HG03025 (cell line): ENCODE measurements around the gene FMR1NB.

Source experiments
- ATAC-seq: cut with Tn5 transposase; IDR thresholded peaks from one replicate; pipeline ENCODE4 v1.9.1; 2021; ENCODE audit warnings: mild to moderate bottlenecking, moderate library complexity; ENCODE audit not compliant: unreplicated experiment, low FRiP score

FMR1NB gene

DNA sequence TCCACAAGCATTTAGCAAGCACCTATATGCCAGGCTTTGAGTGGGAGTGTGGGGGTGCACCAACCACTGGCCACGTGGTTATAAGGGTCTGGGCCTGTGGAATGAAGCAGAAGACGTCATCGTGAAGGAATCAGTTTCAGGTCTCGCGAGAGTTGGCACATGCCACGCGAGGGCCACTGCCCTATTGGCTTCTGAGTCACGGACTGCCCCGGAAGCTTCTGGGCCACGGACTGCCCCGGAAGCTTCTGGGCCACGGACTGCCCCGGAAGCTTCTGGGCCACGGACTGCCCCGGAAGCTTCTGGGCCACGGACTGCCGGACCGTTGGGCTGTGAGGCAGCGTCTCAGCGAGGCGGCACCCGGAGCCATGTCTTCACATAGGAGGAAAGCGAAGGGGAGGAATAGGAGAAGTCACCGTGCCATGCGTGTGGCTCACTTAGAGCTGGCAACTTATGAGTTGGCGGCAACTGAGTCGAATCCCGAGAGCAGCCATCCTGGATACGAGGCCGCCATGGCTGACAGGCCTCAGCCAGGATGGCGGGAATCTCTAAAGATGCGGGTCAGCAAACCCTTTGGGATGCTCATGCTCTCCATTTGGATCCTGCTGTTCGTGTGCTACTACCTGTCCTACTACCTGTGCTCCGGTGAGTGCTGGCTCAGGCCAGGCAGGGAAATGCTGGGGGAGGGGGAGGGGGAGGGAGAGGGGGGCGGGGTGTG is at the start of gene FMR1NB:
Gene FMR1NB, plus strand, starts transcription at position 300 of the 715 bp plus-strand sequence. Its CDS starts 66 bp downstream, at position 366.
- no peak for ATAC-seq

DNA sequence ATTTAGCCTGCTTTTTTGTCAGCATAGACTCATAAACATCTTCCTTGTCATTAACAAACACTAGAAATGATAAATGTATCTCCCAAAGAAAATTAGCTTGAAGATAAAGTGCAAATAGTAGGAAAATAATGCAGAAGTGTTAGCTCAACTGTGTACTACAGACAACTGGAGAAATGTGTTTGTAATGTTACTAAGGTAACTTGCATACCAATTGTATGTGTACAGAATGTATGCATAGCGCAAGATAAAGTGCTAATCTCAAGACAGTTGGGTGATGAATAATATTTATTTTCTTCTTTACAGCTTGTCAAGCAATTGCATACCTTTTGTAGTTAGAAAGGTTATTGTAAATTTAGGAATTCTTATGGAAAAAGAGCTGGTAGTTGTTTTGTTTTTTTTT is 47.3 kb upstream of the FMR1NB start:
- ATAC-seq = no peak

DNA sequence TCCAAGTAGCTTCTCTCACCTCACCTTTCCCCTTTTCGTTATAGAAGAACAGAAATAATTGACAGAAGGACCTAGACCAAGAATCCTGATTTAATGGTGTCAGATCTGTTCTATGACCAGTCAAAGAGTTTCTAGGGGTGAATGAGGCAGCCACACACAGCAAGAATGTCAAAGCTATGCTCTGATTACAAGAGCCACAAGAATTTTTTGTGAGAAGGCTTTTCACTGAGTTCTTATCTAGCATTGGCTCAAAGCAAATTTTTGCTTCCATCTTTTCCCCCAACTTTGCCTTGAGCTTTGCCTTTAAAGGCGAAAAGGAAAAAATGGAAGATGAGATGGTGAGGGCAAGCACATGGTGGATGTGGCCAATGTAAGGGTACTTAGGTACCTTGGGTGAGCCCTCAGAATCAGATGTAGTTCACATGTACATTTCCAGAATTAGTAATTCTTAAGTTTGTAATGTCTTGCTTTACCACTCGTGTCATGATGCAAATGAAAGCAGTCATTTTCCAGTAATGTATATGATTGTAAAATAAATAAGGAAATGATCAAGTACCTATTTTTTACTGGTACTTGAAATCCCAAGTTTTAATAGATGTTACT is 45.9 kb upstream of the FMR1NB start:
- ATAC-seq = no peak

DNA sequence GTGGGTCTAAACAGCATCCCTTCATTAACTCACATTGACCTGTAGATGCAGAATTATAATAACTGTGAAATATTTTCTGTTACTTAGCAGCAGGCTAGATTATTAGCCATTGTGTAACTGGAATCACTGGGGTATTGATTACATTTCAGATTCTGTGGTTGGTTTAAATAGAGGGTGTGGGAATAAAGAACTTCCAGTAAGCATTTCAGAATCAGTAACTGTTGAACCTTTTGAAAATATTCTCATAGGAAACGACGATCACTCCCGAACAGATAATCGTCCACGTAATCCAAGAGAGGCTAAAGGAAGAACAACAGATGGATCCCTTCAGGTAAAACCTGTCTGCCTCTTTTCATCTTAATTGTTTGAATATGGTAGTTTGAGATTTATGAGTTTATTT is 35.9 kb upstream of the FMR1NB start:
- ATAC-seq = no peak

DNA sequence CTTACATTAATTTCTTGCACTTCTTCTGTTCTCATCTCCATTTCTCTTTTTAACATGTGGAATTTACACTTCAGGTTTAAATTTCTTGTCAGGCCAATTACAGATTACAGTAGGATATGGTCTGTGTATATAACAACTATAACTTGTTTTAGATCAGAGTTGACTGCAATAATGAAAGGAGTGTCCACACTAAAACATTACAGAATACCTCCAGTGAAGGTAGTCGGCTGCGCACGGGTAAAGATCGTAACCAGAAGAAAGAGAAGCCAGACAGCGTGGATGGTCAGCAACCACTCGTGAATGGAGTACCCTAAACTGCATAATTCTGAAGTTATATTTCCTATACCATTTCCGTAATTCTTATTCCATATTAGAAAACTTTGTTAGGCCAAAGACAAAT is 32.6 kb upstream of the FMR1NB start:
- ATAC-seq = no peak

DNA sequence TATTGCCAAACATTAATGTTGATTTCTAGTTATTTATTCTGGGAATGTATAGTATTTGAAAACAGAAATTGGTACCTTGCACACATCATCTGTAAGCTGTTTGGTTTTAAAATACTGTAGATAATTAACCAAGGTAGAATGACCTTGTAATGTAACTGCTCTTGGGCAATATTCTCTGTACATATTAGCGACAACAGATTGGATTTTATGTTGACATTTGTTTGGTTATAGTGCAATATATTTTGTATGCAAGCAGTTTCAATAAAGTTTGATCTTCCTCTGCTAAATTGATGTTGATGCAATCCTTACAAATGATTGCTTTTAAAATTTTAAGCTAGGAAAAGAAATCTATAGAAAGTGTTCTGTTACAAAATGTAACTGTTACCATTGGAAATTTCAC is 30.8 kb upstream of the FMR1NB start:
- no peak for ATAC-seq

DNA sequence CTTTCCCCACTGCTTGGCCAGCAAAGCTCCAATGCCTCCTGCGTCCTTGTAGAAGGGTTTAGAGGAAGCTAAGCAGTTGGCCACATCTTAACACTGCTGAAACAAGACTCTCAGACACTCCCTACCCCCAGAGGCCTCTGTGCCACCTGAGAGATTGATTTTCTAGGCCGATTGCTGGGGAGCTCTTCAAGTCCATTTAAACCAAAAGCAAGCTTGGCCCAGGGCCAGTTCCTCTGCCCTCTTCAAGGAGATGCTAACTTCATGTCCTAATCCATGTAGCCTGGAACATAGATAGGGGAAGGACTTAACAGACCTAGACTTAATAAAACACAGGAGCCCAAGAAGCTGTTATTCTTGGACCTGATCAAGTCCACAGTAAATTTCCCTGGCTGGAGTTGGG is 27.2 kb upstream of the FMR1NB start:
- no peak for ATAC-seq

DNA sequence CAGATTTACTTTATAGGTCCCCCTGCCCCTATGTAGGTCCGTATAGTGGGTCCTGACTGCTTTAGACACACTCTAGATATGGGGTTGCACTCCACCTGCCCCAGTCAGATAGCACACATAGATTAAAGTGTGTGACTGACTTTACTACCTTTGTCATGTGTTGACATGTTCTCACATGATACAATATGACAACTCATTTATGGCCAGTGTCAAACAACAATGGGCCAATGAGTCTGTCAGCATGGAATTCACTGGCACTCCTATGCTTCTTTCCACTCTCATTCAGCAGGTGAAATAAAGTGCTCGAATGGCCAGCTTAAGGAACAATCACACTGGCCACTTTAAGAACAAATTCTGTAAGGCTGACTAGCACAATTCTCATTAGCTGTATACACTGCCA is 23.8 kb upstream of the FMR1NB start:
- ATAC-seq = no peak

GRCh38 chrX:147958291-147958690 is 22.8 kb upstream of the FMR1NB start:
- no peak for ATAC-seq

DNA sequence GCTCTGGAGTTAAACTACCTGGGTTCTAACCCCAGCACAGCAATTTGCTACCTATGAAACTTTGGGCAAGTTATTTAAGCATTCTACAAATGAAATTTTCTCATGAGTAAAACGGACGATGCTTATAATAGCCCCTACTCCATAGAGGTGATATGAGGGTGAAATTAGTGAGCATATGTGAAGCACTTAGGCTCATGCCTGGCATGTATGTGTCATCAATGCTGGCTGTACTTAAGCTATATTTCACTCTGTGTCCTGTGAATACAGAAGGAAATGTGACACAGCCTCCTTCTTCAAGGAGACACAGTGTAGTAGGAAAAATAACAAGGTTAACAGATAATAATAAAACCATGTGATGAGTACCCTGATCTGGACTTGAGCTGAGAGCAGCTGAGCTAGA is 20.4 kb upstream of the FMR1NB start:
- no peak for ATAC-seq

- ATAC-seq = no peak
These were observed 18.7 kb upstream of the FMR1NB start for GRCh38 chrX:147962476-147962875.

GRCh38 chrX:147978931-147979330 is 2.2 kb upstream of the FMR1NB start:
- no peak for ATAC-seq

DNA sequence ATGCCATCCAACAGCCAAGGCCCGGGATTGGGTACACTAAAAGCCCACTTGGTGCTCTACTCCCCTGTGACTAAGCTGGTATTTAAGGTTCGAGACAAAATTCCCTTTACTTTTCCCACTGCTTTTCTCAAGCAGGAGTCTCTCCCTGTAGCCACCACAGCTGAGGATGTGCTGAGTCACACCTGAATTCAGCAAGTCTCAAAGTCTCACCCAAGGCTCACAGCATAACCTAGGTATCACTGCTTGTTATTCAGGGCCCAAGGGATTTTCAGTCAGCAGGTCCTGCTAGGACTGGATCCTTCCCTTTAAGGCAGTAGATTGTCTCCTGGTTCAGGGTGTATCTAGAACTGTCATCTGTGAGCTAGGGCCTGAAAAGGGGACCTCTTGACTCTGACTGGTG is 39.2 kb downstream of the FMR1NB start:
- no peak for ATAC-seq

GRCh38 chrX:148024425-148025148 is 43.5 kb downstream of the FMR1NB start:
- peak; percentile 87 for ATAC-seq

GRCh38 chrX:148035380-148035779 is 54.2 kb downstream of the FMR1NB start:
- ATAC-seq = no peak

GRCh38 chrX:148037020-148037419 is 55.9 kb downstream of the FMR1NB start:
- no peak for ATAC-seq

DNA sequence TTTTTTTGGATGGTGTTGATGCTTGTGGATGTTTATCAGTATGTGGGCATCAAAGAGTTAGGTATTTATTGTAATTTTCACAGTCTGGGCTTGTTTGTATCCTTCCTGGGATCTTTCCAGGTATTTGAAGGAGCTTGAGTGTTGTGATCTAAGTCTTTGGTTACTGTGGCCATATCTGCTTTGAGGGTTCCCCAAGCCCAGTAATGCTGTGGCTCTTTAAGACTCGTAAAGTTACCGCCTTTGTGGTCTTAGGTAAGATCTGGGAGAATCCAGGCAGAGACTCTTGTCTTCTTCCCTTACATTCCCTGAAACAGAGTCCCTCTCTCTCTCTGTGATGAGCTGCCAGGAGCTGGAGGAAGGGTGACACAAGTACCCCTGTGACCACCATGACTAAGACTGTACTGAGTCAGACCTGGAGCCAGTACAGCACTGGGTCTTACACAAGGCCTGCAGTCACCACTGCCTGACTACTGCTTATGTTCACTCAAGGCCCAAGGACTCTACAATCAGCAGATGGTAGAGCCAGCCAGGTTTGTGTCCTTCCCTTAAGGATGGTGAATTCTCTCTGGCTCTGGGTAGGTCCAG is 62.2 kb downstream of the FMR1NB start:
- no peak for ATAC-seq

- no peak for ATAC-seq
These were observed 66.1 kb downstream of the FMR1NB start for GRCh38 chrX:148047200-148047599.

GRCh38 chrX:148049441-148049840 is 68.3 kb downstream of the FMR1NB start:
- no peak for ATAC-seq

- no peak for ATAC-seq
These were observed 70.8 kb downstream of the FMR1NB start for GRCh38 chrX:148051973-148052372.

- no peak for ATAC-seq
These were observed 86.1 kb downstream of the FMR1NB start for GRCh38 chrX:148067285-148067684.
